Stimulated activated CD4-positive, alpha-beta T cell treated with anti-CD3 and anti-CD28 coated beads, Interleukin-15, amount 100 ng/mL, for 1 hour (primary cell): ENCODE data around the gene CD70.
"Not testable (repeated sequence)": the region's sequence is repeated elsewhere in the genome, so short reads cannot be mapped to it uniquely, and the experiment has no call there.

Experiments used
- DNase-seq, 2 donors: peaks; one replicate each; pipeline ENCODE4 v3.0.0-alpha.2; 2020; ENCODE audit warnings: low read depth in 1 of 2, low spot score in 1 of 2

Gene CD70

DNA sequence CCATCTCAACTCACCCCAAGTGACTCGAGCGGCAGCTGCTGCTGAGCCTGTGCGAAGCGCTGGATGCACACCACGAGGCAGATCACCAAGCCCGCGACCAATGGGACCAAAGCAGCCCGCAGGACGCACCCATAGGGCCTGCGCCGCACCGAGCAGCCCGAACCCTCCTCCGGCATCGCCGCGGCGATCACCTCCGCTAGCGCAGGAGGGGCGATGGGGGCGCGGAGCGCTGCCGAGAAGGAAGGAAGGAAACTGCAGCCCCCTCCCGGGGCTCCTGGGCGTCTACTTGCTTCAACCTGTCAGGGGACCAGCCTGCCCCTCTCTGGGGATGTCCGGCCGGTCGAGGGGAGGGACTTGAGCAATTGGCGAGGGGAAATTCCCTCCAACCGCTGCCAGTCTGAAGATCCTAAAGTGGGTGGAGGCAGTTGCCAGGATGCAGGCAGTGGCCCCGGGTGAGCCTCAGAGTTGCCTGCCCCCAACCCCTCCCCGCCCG is at the start of gene CD70:
Gene CD70, minus strand, starts transcription at position 324 of the 493 bp plus-strand sequence. Its CDS starts 148 bp downstream, at position 176.
- no peak for DNase-seq

DNA sequence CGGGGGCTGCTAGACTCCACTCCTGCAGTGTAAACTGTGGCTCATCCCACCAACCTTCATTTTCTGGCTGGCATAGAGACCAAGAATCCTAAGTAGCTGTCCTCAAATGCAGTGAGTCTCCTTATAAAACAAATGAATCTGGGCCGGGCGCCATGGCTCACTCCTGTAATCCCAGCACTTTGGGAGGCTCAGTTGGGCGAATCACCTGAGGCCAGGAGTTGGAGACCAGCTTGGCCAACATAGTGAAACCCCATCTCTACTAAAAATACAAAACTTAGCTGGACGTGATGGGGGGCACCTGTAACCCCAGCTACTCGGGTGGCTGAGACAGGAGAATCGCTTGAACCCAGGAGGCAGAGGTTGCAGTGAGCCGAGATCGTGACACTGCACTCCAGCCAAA is 49.4 kb upstream of the CD70 start:
- DNase-seq: not testable (repeated sequence)

GRCh38 chr19:6639439-6639838 is 48.5 kb upstream of the CD70 start:
- DNase-seq: no peak

GRCh38 chr19:6633456-6633813 is 42.5 kb upstream of the CD70 start:
- DNase-seq: not testable (repeated sequence)

DNA sequence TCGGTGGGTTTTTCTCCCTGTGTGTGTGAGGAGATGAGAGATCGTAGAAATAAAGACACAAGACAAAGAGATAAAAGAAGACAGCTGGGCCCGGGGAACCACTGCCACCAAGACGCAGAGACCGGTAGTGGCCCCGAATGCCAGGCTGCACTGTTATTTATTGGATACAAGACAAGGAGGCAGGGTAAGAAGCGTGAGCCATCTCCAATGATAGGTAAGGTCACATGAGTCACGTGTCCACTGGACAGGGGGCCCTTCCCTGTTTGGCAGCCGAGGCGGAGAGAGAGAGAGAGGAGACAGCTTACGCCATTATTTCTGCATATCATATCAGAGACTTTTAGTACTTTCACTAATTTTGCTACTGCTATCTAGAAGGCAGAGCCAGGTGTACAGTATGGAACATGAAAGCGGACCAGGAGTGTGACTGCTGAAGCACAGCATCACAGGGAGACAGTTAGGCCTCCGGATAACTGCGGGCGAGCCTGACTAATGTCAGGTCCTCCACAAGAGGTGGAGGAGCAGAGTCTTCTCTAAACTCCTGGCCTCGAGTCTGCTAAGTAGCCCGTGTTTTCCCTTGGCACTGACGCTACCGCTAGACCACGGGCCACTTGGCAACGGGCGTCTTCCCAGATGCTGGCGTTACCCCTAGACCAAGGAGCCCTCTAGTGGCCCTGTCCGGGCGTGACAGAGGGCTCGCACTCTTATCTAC is 42.0 kb upstream of the CD70 start:
- peak in 1 of 2 donors; percentile 38 for DNase-seq

DNA sequence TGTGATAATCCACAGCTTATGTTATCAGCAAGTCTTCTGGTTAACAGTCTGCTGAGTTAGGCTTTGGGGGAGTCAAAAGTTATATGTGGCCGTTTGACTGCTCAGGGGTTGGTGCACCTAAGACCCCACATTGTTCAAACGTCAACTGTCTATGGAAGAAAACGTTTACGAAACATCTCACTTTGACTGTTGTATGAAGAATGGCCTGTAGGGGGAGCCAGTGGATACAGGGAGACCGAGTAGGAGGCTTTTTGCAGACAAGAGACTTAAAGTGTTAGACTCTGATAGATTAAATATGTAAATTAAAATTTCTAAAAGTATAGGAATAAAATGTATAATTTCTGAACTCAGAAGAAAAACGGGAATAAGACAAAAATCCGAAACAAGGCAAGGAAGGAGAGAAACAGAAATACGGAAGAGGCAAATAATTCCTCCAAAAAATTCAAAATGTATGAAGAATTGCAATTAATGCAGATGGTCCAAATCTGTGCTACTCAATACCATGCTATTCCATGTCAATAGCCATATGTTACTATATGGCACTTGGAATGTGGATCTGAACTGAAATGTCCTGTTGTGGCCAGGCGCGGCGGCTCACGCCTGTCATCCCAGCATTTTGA is 41.2 kb upstream of the CD70 start:
- peak; percentile 16 to 56 for DNase-seq

- no peak for DNase-seq
Measured at GRCh38 chr19:6626764-6627163, 35.8 kb upstream of the CD70 start.

DNA sequence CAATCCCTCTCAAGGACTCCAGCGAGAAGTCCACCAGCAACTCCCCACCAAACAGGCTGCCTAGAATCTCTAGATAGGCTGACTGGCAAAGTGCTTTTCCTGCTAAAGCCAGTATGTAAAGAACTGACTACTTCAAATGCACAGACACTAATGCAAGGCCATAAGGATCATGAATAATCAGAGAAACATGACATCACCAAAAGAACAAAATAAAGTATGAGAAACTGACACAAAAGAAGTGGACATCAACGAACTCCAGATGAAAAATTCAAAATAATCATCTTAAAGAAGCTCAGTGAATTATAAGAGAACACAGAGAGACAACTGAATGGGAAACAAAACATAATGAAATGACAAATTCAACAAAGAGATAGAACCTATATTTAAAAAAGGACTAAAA is 26.4 kb upstream of the CD70 start:
- DNase-seq: no peak

- no peak for DNase-seq
Measured at GRCh38 chr19:6616011-6616410, 25.1 kb upstream of the CD70 start.

GRCh38 chr19:6613711-6614110 is 22.8 kb upstream of the CD70 start:
- no peak for DNase-seq

DNA sequence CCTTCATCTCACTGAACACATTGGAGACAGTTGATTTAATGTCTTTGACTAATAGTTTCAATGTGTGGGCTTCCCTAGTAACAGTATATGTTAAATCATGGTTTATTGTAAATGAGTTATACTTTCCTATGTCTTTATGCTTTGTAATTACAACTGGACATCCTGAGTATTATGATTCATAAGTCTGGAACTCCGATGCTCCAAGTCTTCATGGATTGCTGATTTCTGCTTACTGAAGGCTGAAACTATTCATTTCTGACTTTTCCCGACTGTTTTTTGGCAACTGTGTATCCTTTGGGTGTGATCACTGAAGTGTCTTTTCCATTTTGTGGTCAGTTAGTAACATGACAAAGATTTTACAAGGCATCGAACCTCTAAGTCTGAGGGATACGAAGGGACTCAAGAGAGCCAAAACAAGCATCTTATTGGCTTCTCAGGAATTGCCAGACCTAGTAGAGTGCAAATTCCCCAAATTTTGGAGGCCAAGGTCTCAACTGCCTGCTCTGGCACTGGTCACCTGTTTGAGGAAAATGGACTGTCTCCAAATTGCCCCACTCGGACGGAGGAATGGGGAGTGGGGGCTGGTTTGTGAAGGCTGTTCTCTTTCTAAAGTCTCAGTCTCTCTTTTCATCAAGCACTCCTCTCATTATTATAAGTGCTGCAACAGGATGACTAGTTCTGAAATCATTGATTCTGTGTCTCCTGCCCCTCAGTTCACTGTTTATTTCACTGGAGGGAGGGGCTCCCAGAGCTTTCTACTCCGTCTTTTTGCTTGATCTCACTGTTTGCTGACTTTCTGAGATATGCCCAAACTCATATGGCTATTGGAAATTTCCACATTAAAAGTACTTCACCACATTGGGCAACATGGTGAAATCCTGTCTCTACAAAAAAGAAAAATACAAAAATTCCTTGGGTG is 20.2 kb upstream of the CD70 start:
- DNase-seq: no peak

DNA sequence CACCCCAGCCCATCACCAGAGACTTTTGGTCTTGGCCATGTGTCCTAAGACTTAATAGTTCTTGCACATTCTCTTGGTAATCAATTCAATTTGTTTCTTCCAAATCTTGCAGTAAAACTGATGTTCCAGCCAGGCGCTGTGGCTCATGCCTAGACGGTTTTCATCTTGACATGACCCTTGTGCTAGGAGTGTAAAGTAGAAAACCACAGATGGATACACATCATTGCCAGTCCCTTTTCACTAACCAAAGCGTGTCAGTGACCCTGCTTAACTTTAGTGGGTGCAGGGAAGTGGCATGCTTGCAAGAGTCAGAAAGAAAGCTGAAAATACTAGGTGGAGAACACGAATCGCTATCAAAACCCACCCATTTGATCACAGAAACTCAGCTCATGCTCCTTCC is 18.0 kb upstream of the CD70 start:
- no peak for DNase-seq

- not testable (repeated sequence) for DNase-seq
Measured at GRCh38 chr19:6608146-6608545, 17.2 kb upstream of the CD70 start.

DNA sequence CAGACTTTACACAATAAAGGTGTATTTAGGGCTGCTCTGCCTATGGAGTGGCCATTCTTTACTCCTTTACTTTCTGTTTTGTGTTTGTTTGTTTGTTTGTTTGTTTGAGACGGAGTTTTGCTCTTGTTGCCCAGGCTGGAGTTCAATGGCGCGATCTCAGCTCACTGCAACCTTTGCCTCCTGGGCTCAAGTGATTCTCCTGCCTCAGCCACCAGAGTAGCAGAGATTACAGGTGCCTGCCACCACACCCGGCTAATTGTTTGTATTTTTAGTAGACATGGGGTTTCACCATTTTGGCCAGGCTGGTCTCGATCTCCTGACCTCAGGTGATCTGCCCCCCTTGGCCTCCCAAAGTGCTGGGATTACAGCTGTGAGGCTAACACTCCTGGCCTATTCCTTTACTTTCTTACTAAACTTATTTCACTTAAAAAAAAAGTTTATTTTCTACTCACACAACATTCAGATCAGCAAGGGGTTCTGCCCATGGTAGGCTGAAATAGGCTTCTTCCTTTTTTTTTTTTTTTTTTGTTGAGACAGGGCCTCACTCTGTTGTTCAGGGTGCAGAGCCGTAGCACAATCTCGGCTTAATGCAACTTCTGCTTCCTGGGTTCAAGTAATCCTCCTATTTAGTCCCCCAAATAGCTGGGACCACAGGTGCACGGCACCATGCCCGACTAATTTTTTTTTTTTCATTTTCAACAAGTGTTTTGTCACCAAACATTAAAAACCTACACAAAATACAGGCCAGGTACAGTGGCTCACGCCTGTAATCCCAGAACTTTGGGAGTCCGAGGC is 15.5 kb upstream of the CD70 start:
- not testable (repeated sequence) for DNase-seq

GRCh38 chr19:6604906-6605305 is 14.0 kb upstream of the CD70 start:
- DNase-seq: no peak

DNA sequence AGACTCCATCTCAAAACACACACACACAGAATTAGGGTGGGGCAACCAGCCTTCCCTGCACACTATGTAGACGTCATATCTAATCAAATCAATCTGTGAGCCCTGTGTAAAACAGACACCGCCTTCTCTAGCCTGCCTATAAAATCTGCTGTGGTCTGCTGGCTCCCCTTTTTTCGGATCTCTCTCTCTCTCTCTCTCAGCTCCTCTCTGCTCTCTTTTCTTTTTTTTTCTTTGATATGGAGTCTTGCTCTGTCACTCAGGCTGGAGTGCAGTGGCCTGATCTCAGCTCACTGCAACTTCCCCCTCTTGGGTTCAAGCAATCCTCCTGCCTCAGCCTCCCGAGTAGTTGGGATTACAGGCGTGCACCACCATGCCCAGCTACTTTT is 11.8 kb upstream of the CD70 start:
- DNase-seq: no peak

GRCh38 chr19:6601537-6602052 is 10.6 kb upstream of the CD70 start:
- not testable (repeated sequence) for DNase-seq

DNA sequence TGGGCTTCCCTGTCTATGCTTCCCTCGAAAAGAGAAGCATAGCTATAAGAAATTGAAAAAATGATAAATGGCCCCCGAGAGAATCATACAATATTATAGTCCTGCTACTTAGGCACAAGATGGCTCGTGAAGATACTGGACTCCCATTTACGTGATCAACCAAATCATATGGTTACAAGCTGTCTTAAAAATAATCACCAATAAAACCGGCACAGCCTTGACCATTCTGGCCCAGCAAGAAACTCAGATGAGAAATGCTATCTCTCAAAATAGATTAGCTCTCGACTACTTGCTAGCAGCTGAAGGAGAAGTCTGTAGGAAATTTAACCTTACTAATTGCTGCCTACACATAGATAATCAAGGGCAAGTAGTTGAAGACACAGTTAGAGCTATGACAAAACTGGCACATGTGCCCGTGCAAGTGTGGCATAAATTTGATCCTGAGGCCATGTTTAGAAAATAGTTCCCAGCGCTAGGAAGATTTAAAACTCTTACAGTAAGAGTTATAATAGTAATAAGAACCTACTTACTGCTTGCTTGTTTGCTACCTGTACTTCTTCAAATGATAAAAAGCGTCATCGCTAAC is 10.1 kb upstream of the CD70 start:
- DNase-seq: not testable (repeated sequence)

DNA sequence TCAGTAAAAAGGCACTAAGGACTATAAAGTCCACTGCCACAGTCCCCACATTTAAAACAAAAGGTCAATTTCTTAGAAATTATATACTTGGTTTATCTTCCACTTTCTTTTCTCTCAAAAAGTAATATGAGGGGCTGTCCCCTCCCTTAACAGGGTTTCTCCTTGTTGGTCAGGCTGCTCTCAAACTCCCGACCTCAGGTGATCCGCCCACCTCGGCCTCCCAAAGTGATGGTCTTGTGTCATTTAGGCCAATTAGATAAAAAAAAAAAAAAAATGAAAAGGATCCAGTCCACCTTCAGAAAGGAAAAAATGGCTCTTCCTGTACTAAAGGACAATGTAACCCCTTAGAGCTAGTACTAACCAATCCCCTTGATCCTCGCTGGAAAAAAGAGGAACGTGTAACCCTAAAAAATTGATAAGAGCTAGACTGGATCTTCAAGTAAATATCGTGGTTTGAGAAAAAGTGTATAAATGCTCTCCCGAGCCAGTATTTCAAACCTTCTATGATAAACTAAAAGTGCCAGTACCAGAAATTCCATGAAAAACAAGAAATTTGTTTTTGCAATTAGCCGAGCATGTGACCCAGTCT is 9.0 kb upstream of the CD70 start:
- no peak for DNase-seq
